G401 (cell line): ENCODE measurements around the gene STX19. TPM values are rescaled to one million over a fixed set of nuclear protein-coding genes. Genes with fewer than 3 reads are reported as not detected.

Source experiments
- DNase-seq: peaks from one replicate; pipeline ENCODE4 v3.0.0-alpha.2; 2015; ENCODE audit warnings: low spot score
- in situ Hi-C: cut with HindIII; loops from 2 replicates; pipeline ENCODE4 v1.10.0; 2016; ENCODE audit warnings: low sequenced_read_pairs, mixed read lengths
- total RNA-seq: library from RNA; depleted of rRNA; stranded (reverse); fragments of >200 nt; shearing (Covaris generic); gene quantifications from 2 replicates; pipeline ENCODE4 v1.2.3, GENCODE V29; 2014; rRNA removed

Gene STX19, protein sequence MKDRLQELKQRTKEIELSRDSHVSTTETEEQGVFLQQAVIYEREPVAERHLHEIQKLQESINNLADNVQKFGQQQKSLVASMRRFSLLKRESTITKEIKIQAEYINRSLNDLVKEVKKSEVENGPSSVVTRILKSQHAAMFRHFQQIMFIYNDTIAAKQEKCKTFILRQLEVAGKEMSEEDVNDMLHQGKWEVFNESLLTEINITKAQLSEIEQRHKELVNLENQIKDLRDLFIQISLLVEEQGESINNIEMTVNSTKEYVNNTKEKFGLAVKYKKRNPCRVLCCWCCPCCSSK
- not detected in 2 replicates for total RNA-seq

DNA sequence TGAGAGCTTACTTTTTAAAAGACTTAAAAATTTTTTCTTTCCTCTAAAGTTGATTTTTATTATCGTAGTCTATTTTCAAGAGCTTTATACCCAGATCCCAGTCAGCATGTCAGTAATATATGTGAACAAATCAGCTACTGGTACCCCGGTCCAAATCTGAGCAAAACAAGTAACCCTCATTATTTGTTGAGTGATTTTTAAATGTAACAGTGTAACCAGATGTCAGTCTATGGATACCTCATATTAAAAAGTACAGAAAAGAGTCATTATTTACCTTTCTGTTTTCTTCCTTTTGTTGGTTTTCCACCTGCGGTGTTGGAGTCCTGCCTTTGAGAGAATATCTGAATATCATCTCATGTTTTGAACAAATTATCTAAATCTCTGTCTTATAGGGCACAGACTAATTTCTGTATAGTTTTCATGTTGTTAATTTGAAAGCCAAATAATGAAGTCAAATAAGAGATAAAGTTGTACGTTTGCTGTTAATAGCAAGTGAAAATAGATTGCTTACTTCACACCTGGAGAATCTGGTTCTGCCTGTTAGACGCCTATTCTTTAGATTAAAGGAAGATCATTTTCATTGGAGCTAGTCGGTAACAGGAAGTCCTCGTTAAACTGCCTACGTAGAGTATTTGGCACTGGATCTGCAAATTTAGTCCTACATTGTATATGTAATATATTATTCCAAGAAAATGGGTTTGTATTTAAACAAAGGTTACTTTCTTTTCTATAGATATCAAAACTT is at the start of gene STX19:
STX19 (minus strand) TSS at position 505 of the 745 bp plus-strand sequence. CDS start 13,328 bp downstream, outside the sequence.
- DNase-seq, result no peak
- in situ Hi-C loops, result no loop called here

DNA sequence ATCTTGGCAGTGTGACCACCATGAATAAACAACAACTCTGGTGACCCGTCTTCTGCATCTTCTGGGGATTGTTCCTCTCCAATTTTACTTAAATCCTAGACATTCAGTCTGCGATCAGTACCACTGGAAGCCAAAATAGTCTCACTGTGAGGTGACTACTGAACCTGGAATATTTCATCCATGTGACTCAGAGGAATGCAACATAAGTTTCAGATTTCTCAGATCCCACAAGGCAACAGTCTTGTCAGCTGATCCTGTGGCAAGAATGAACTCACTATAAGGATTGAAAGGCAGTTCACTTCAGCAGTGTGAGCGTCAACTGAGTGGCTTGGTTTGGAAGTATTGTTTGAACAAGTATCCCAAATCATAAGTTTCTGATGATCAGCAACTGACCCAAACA is 47.7 kb upstream of the STX19 start:
- in situ Hi-C loops, result no loop called here
- DNase-seq, result no peak

DNA sequence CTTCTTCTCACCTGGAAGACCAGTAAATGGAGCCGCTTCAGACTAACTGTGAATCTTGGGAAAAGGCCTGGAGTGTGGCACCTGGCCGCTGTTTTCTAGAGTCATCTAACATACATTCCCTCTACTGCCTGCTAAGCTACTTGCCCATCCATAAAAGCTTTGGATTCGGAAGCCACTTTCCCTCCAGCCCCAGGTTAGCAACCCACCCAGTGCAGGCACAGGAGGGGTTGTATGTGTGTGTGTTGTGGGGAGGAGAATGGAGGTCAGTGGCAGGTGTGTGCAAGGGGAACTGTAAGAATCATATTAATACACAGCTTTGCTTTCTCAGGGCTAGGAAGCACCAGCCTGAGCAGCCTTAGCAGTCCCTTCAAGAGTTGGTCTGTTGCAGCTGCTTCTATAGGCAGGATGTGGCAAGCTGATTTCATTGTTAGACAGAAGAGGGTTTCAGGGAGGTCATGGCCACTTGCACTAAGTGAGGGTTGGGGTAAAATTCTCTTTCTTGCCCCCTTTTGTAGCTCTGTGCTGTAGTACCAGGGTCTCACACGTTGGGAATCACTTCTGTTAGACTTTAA is 43.4 kb upstream of the STX19 start:
- no peak for DNase-seq
- in situ Hi-C loops, result no loop called here

DNA sequence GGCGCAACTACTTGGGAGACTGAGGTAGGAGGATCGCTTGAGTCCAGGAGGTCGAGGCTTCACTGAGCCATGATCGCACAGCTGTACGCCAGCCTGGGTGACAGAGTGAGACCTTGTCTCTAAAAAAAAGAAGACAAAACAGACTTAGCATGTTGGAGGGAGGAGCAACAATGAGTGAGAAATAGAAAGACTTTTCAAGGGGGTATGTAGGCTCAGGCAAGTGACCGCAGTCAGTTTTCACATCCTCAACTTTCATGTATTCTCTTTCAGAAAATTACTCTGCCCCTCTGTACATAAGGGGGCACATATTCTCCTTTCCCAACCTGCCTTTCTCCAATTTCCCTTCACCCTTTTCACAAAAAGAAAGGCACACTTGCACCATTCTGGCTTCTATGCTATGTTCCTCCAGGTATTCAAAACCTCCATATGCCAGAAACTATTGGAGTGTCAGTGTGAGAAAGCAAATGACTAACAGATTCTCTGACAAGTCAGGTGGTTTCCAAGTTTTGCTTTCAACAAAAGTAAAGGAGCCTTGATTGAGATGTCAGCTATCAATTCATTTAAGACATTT is 42.0 kb upstream of the STX19 start:
- no peak for DNase-seq
- in situ Hi-C loops, result no loop called here

DNA sequence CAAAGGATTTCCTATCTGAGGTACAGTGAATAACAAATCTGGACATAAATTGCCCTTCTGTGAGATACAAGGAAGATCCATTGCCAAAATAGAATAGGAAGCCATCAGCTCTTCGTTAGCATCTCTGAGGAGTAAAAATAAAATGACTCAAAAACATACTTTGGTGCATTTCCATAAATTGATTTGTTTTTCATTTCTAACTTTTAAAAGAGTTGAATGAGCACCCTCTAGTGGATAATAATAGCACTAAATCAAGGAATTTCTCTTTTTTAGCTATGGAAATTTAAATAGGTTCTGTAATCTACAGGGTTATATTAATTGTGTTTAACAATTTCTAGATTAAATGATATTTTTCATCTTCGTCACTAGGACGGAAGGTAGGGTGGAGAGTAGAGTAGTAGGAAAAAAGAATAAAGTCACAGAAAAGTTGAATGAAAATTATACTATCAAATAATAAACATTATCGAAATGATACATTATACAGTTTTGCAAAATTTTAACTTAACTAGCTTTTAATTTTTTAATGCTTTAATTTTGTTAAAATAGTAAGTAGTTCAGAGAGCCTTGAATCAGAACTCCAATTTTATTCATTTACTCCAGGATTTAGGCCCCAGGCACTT is 40.9 kb upstream of the STX19 start:
- peak; percentile 32 for DNase-seq
- in situ Hi-C loops, result no loop called here

DNA sequence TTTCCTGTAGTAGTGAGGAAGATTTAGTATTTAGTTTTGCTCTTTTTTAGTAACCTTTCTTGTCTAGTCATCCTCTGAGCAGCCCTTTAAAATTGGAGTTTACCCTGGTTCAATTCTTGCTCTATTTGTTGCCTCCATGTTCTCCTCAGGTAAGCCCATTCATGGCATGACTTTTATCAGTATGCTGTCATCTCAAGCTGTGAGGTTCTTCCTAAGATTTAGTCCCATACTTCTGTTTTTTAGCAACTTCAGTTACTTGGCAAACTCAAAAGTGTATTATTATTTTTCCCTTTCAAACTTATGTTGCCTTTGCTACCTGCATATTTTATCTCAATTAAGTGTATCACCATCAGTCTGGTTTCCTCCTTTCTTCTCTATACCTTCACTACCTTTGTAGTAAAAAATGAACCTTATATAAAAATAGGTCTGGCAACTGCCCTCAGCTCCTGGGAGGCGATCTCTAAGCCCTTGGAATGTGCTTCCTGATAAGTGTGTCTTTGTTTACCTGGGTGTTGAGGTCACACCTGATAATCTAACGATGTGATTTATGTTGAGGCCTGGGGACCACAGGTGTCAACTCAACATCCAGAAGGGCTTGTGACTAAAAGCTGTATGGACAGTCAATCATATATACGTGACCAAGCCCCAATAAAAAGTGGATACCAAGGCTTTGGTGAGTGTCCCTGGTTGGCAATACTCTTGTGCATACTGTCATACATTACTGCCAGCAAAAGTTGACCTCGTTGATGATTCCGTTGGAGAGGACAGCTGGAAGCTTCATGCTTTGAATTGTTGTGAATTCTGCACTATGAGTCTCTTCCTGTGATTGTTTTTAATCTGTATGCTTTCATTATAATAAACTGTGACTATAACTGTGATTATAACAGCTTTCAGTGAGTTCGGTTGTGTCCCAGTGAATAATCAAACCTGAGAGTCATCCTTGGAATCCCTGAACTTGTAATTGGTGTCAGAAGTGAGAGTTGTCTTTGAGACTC is 38.4 kb upstream of the STX19 start:
- in situ Hi-C loops, result no loop called here
- DNase-seq, result no peak

DNA sequence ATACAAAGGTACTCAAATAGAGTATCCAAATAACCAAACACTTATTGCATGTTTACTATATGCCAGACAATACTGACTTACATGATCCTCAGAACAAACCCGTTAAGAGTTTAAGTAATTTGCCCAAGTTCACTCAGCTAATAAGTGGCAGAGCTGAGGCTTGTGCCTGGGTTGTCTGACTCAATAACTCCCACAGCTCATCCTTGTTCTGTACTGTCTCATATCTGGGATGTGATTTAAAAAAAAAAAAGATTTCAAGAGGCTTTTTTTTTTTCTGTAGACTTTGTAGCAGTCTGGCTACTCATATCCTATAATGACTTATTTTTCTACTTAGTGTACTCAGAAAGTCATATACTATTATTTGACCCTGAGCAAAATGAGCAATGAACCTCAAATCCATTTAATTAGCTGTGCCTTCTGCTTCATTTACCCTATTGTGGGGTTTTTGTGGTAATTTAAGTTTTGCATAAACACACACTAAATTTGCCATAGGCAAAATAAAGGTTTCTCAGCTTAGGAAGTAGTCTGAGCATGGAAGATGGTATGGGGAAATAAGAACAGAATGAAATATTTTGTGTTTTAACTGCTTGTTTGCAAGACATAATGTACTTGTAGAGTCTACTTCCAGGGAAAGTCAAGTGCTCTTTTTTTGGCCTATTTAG is 37.6 kb upstream of the STX19 start:
- in situ Hi-C loops, result no loop called here
- DNase-seq, result no peak

DNA sequence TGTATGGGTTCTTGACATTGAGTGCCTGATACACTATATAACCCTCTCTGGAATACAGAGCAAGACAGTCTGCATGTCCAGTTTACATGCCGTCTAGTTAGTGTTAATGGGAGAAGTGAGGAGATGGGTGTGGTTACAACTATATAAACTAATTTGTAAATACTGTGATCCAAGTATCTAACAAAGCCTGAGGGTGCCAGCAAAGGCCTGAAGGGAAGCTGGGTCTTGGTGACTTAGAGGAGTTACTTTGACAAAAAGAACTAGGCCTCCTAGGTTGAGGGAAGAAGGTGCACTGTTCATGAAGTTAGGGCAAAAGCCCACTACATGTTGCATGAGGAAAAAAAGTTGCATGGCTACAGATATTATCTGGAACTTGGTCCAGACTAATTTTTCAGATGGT is 36.7 kb upstream of the STX19 start:
- DNase-seq, result no peak
- in situ Hi-C loops, result no loop called here

DNA sequence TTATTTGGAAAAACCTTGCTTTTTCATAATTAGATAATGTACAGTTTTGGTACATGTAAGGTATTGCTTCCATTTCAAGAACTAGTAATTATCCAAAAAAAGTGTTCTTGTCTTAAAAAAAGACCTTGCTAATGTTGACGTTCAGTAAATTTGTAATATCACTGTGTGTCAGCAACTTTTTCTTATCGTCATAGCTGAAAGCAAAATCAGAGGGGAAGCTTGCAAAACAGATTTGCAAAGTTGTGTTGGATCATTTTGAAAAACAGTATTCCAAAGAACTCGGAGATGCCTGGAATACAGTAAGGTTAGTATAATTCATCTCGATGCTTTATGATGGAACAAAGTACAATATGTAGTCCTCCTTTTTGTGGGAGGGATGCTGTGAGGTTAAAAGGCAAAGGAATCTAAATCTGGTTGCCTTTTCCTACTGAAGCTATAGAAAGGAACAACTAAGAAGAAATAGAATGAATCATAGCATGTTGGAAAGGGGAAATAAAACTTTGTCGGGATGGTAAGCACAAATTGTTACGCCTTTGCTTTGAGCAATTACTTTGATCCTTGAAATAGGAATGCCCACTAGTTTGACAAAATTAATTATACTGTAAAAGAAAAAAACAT is 36.0 kb upstream of the STX19 start:
- DNase-seq, result peak; percentile 5
- in situ Hi-C loops, result loop anchor here (5.0 kb wide), 1 partner anchor 42 kb away; no protein-coding TSS in a partner anchor

DNA sequence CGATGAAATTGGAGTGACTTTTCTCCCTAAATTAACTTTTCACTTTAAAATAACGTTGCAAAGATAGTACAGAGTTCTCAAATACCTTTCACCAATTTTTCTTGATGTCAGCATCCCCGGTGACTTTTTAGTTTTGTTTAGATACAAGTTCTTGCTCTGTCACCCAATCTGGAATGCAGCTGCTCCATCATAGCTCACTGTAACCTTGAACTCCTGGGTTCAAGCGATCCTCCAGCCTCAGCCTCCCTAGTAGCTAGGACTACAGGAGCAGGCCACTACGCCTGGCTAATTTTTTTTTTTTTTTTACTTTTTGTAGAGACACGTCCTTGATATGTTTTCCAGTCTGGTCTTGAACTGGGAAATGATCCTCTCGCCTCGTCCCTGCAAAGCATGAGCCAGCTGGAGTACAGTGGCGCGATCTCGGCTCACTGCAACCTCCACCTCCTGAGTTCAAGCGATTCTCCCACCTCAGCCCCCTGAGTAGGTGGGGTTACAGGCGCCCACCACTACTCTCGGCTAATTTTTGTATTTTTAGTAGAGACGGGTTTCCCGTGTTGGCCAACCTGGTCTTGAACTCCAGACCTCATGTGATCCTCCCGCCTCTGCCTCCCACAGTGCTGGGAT is 35.2 kb upstream of the STX19 start:
- in situ Hi-C loops, result loop anchor here (5.0 kb wide), 1 partner anchor 41 kb away; no protein-coding TSS in a partner anchor
- no peak for DNase-seq

DNA sequence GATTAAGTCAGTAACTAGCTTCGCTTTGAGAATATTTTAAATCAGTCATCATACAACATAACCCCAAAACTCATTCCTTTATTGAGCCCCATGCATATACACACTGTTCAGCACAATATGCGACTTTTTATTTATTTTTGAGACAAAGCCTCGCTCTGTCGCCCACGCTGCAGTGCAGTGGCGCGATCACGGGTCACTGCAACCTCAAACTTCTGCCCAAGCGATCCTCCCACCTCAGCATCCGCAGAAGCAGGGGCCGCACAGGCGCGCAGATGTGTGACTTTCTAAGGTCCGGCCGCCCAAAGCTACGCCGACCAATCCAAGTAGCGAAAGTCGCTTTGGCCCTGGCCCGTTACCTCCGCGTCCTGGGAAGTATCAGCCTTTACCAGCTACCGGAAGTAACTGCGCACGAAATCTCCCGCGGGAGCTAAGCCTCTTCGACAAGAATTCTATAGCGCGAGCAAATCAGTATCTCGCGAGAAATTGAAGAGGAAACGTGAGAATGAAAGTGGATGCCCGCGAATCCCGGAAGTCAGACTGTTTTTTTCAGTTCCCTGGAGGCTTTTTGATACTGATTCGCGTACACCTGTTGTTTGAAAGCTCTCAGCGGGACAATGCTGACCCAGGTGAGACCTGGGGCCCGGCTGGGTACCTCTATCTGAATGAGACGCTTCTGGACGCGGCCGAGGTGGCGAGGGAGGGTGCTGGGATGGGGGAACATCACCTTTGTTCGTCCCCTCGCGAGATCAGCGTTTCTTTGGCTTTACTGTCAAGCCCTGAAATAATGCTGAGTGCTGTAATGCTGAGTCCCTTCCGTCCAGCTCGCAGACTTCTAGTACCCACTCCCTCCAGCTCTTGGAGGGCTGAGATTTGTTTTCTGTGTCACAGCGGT is 34.4 kb upstream of the STX19 start, which contains the start of the genes DHFR2 and NSUN3:
DHFR2 (minus strand) TSS at position 404 of the 892 bp plus-strand sequence. CDS start 1,405 bp downstream, outside the sequence.
NSUN3 (plus strand) TSS at position 549 of the 892 bp plus-strand sequence; CDS start at position 615, 66 bp downstream.
- peak; percentile 91 for DNase-seq
- in situ Hi-C loops, result loop anchor here (5.0 kb wide), 1 partner anchor 40 kb away; no protein-coding TSS in a partner anchor

DNA sequence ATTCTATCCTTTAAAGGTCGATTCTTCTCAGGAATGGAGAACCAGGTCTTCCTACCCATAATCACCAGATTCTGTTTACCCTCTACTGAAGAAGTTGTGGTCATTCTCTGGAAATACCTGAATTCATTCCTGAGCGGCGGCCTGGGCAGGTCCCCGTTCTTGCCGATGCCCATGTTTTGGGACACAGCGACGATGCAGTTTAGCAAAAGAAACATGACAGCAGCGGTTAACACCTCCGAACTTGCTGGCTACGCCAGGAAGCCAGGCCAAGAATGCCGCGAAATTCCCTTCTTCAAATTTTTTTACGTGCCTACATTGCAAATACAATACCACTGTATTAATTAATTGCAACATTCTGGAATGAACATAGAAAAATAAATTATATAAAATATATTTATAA is 32.9 kb upstream of the STX19 start:
- DNase-seq, result no peak
- in situ Hi-C loops, result loop anchor here (5.0 kb wide), 1 partner anchor 39 kb away; no protein-coding TSS in a partner anchor

DNA sequence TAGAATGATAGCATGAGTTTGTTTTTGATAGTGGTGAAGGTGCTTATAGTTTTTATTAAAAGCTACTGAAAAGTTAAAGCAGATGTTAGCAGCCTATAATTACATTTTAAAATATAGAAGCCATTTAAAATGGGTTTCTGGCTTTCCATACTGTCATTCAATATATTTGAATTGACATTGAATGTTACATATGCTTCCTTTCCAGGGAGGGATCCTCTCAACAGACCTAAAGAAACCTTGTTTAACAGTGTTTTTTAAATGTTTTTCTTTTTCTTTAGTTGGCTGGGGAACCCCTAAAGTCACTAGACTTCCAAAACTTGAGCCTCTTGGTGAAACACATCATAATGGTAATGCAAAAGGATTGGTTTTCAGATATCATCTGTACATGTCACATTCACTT is 22.1 kb upstream of the STX19 start:
- in situ Hi-C loops, result no loop called here
- DNase-seq, result no peak

DNA sequence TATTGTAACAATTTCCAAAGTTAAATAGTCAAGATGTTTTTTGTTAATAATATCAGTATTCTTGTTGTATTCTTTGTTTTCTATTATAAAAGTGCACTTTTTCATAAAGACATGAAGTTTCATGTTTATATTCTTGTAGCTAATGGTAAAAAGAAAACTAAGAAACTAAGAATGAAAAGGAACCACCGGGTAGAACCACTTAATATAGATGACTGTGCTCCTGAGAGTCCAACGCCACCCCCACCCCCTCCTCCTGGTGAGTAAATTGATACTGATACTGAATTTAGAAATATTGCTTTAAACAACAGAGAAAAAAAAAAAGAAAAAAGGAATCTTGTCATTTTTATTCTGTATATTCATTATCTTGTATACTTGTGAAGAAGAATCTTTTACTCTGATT is 20.9 kb upstream of the STX19 start:
- DNase-seq, result no peak
- in situ Hi-C loops, result no loop called here

DNA sequence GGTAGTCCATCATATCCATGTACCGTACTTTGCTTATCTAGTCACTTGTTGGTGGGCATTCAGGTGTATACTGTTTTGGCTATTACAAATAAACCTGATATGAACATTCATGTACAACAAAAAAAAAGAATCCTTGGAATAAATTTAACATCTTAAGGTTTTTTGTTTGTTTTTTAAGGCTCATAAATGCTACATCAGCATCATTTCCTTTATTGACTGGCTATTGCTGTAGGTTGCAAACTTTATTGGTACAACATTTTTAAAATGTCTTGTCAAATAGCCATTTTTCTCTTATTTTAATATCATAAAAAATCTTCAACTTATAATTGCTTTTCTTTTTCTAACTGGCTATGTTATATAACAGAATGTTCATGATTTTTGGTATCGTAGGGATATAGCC is 18.1 kb upstream of the STX19 start:
- no peak for DNase-seq
- in situ Hi-C loops, result no loop called here
